ENCODE results near the gene DLK1. TPM values are rescaled to one million over a fixed set of nuclear protein-coding genes. Genes with fewer than 3 reads are reported as not detected.

The DLK1 gene
- total RNA-seq, 2 experiments from 2014 or later: not detected

DNA sequence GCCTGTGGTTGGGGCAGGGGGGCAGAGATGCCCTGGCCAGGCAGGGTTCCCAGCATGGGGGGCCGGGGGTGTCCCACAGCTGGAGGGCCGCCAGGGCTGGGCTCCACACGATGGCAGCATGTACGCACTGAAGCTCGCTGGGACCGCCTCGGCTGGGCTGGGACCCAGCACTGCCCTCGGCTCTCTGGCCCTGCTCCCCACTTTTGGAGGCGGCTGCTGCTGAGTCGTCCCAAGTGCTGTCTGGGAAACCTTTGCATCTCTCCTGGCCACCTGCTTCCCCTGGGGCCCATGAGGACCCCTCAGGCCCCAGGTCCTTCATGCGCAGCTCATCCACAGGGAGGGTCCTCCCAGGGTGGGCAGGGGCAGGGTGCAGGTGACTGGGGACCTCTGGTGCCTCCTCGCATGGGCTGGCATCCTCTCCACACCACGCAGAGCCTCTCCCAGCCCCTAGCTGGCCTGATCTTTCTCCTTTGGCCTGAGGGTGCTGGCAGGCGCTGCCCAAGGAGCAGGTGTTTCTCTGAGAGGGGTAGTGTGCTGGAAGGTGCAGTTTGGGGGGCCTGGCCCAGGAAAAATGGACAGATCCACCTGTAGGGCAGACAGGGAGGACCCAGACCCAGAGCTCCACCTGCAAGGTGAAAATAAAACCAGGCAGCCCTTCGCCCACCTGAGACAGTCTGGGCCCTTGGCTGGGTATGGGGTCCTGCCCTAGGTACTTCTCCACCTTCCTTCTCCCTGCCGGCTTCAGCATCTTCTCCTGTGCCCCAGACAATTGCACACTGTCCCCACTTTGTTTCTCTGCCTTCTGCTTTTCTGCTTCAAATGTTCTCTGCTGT lies 46.9 kb downstream of the DLK1 start:
- POLR2A ChIA-PET: no interaction called here
- H3K36me3 Mint-ChIP-seq: no peaks in the 10 kb centered on the region
- CTCF ChIA-PET: no interaction called here
- no peak overlapping the region for H3K27ac Mint-ChIP-seq
- peaks cover 8% of the 10 kb centered on the region for H3K27me3 Mint-ChIP-seq
- H3K9me3 Mint-ChIP-seq: no peaks in the 10 kb centered on the region
- no peak for DNase-seq
- H3K4me1 Mint-ChIP-seq (ENCODE audit: low read depth): no peaks in the 10 kb centered on the region
- intact Hi-C loops (cut with micrococcal nuclease): no loop called here
- no peak overlapping the region for H3K4me3 Mint-ChIP-seq

DNA sequence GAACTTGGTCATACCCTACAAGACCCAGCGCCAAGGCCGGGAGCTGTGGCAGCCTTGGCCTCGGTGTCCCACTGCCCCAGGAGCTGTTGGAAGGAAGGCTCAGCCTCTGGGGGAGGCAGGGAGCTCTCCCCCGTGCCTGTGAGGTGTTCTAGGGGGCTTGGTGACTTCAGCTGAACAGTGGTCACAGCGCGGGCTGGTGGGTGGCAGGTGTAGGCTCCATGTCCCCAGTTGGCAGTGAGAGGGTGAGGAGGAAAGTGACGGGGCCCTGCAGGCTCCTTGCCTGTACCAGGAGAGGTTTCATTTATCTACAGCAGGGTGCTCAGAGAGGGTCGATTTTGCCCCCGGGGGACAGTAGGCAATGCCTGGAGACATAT lies 47.5 kb downstream of the DLK1 start:
- Mint-ChIP-seq H3K9me3 (no peaks in the 10 kb centered on the region), H3K36me3 (no peaks in the 10 kb centered on the region), H3K27me3 (peaks cover 8% of the 10 kb centered on the region), H3K4me3 (no peak overlapping the region), H3K4me1 (ENCODE audit: low read depth) (no peaks in the 10 kb centered on the region), H3K27ac (no peak overlapping the region)
- DNase-seq: no peak
- intact Hi-C loops (cut with micrococcal nuclease): no loop called here
- POLR2A ChIA-PET: no interaction called here
- CTCF ChIA-PET: no interaction called here

DNA sequence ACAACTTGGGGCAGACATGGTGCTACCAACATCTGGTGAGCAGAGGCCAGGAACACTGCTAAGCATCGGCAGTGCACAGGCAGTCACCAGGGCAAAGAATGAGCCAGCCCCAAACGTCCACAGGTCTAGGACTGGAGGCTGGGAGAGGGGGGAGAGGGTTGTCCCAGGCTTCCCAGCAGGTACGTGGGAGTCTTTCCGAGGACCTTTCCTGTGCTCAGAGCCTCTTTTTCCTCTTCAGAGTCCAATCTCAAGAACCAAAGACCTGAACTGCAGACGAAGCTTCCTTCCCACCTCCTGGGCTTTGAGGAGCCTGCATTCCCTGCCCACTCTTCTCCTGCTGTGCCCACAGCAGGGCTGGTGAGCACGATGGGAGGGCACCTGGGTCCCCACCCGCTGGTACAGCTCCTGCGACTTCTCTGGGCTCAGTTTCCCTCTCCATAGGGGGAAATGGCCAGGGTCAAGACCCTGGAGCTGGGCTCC lies 48.7 kb downstream of the DLK1 start:
- ChIA-PET CTCF (no interaction called here), POLR2A (no interaction called here)
- H3K4me1 Mint-ChIP-seq (ENCODE audit: low read depth): no peaks in the 10 kb centered on the region
- no peaks in the 10 kb centered on the region for H3K36me3 Mint-ChIP-seq
- intact Hi-C loops (cut with micrococcal nuclease): no loop called here
- H3K27ac Mint-ChIP-seq: no peak overlapping the region
- peaks cover 8% of the 10 kb centered on the region for H3K27me3 Mint-ChIP-seq
- no peak overlapping the region for H3K4me3 Mint-ChIP-seq
- H3K9me3 Mint-ChIP-seq: no peaks in the 10 kb centered on the region
- no peak for DNase-seq

DNA sequence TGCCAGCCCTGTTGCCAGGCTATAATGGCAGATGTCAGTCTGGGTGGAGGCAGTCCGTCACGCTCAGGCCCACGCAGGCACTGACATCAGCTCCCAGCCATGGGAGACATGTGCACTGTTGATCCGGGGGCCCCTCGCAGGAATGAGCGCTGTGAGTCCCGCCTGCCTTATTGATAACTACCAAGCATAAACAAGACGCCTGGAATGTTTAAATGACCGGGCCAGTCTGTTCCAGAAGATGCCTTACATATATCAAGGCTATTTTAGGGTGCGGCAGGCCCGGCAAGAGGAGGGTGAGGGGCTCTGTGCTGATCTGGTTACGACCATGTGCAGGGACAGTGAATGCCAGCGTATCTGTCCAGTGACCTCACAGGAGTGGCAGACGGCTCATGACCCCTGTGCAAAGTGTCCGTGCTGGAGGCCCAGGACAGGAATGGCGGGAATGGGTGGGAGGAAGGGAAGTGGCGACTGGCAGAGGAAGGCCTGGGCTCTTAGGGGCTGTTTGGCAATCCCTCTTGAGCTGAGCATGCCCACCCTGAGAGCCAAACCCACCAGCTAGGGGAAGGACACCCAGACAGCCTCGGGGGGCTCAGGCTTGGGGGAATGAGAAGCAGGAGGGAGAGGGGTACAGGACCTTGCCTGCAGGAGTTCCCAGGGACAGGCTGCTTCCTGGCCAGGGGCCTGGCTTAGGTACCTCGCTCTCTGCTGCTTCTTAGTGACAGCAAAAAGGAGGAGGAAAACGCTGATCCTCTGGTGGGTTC lies 49.3 kb downstream of the DLK1 start:
- intact Hi-C loops (cut with micrococcal nuclease): no loop called here
- POLR2A ChIA-PET: no interaction called here
- DNase-seq: no peak
- H3K27me3 Mint-ChIP-seq: peaks cover 3% of the 10 kb centered on the region
- no peaks in the 10 kb centered on the region for H3K9me3 Mint-ChIP-seq
- H3K27ac Mint-ChIP-seq: no peak overlapping the region
- H3K4me1 Mint-ChIP-seq (ENCODE audit: low read depth): no peaks in the 10 kb centered on the region
- H3K4me3 Mint-ChIP-seq: no peak overlapping the region
- CTCF ChIA-PET: no interaction called here
- H3K36me3 Mint-ChIP-seq: no peaks in the 10 kb centered on the region

DNA sequence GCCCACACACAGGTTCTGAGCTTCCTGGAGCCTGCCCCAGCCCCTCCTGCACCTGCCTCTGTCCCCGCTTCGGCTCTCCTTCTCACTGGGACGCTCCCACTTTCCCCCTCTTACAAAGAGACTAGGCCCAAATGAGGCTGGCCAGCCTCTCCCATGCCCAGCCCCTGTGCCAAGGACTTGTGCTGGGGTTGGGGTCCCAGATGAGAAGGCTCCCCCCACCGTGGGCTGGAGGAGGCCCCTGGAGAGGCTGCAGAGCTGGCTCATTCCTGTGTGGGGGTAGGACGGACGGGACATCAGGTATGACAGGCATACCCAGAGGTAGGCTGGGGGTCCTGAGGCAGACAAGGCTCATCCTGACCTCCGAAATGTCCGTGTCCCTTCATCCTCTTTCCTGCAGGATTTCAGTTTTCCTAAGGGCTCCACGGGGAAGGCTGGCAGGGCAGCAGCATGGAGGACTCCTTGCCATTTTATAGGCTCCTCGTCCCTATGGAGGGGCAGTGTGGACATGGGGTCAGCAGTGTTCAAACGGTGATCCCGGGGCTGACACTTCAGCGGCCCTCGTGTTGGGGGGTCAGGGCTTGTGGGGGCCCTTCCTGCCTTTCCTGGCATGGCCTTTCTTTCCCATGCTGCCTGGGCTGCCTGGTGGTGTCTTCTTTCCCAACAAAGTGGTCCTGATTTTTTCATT lies 50.1 kb downstream of the DLK1 start:
- no peaks in the 10 kb centered on the region for H3K36me3 Mint-ChIP-seq
- no peak for DNase-seq
- POLR2A ChIA-PET: no interaction called here
- no peak overlapping the region for H3K4me3 Mint-ChIP-seq
- intact Hi-C loops (cut with micrococcal nuclease): no loop called here
- H3K9me3 Mint-ChIP-seq: no peaks in the 10 kb centered on the region
- no peaks in the 10 kb centered on the region for H3K4me1 Mint-ChIP-seq (ENCODE audit: low read depth)
- H3K27me3 Mint-ChIP-seq: peaks cover 3% of the 10 kb centered on the region
- no peak overlapping the region for H3K27ac Mint-ChIP-seq
- CTCF ChIA-PET: no interaction called here

DNA sequence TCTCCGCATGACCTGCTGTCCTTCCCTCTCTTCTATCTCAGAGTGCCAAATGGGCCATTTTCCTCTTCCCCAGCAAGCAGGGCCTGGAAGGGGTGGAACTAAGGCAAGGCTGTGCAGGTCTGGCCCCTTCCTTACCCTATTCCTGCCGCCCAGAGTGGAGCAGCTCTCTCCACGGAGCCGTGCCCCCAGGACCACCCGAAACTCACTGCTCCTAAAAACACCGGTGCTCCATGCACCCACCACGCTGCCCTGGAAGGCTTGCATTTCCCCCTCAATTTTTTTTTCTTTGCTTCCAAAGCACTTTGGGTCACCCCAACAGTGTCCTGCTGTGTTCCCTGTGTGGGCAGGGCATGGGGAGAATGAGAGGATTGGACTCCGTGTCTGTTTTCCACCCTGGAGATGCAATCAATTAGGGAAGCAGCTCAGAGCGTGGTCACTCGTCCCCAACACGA lies 50.7 kb downstream of the DLK1 start:
- ChIA-PET POLR2A (no interaction called here), CTCF (no interaction called here)
- peaks cover 3% of the 10 kb centered on the region for H3K27me3 Mint-ChIP-seq
- intact Hi-C loops (cut with micrococcal nuclease): no loop called here
- DNase-seq: no peak
- no peak overlapping the region for H3K4me3 Mint-ChIP-seq
- H3K4me1 Mint-ChIP-seq (ENCODE audit: low read depth): no peaks in the 10 kb centered on the region
- no peak overlapping the region for H3K27ac Mint-ChIP-seq
- no peaks in the 10 kb centered on the region for H3K36me3 Mint-ChIP-seq
- no peaks in the 10 kb centered on the region for H3K9me3 Mint-ChIP-seq

DNA sequence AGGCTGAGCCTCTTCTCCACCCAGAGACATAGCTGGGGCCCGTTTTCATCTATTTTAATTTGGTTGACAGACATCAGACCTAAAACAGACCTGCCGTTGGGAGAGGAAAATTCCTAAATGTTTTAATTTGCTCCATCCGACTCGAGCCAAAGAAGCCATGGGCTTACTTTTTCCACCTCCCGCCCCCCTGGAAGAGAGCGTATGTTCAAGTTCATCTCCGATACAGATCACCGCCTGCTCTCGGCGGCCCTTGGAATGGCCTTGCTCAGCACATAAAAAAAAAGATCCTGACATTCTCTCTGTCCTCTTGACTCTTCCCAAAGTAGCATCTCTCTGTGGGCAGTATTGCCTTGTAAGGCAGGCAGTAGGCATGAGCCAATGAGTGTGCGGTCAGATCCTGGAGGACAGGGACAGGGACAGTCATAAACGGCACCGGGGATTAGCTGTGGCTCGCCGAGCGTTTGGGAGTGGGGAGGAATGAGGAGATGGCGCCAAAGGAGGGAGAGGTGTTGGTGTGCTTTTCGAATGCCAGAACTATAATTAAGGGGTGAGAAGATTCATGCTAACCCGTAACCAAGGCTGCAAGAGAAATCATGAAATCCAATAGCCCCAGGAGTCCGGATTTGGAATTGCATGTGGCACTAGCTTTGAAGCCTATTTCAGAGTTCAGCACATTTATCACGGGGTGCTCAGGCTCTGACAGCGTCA lies 51.3 kb downstream of the DLK1 start:
- Mint-ChIP-seq H3K4me3 (no peak overlapping the region), H3K36me3 (no peaks in the 10 kb centered on the region), H3K27ac (no peak overlapping the region), H3K4me1 (ENCODE audit: low read depth) (no peaks in the 10 kb centered on the region), H3K9me3 (no peaks in the 10 kb centered on the region), H3K27me3 (peaks cover 3% of the 10 kb centered on the region)
- DNase-seq: no peak
- POLR2A ChIA-PET: no interaction called here
- intact Hi-C loops (cut with micrococcal nuclease): no loop called here
- CTCF ChIA-PET: no interaction called here

DNA sequence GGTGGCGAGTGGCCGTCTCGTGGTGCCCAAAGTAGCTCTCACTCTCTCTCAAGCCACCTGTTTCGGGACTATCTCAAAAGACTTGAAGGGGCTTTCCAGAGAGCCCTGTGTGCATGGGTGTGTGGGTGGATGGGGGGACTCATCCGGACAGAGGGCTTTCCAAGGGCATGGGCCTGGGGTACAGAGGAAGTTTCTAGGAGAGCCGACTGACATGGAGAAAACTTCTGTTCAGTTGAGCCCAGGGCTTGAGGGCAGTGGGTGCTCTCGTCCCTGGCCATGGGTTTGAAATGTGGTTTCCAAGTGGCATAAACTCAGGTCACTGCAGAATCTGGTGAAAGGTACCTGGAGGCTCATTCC lies 51.8 kb downstream of the DLK1 start:
- Mint-ChIP-seq H3K9me3 (no peaks in the 10 kb centered on the region), H3K27ac (no peak overlapping the region), H3K4me1 (ENCODE audit: low read depth) (no peaks in the 10 kb centered on the region), H3K4me3 (no peak overlapping the region), H3K27me3 (peaks cover 3% of the 10 kb centered on the region), H3K36me3 (no peaks in the 10 kb centered on the region)
- no peak for DNase-seq
- ChIA-PET POLR2A (no interaction called here), CTCF (no interaction called here)
- intact Hi-C loops (cut with micrococcal nuclease): no loop called here

DNA sequence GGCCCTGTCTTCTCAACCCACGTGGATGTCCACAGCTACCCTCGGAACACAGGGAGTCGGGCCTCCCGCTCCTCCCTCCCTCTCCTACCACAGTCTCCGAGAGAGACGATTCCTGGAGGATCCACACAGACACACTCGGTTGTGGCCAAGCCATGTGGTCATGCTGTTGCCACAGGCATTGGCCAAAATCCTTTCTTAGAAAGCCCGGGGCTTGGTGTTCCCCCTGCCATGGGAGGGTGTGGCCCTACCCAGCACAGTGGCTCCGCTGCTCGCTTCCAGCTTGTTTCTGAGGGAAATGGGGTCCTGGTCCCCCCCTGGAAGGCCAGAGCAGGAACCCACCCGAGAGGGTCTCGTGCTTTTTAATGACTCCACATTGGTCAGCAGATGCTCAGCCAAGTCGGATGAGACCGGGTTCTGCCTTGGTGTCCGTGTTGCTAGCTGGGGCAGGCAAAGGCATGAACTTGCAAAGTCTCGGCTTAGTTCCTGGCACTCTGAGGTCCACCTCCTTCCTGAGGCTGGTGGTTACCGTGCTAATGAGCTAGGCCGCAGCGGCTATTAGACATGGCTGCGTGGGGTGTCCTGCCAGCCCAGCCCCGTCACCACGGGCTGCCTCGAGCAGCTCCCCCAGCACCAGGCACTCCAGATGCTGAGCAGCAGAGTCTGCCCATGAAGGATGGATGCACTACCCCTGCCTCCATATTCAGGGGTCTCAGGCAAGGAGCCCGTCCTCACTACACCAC lies 52.4 kb downstream of the DLK1 start:
- POLR2A ChIA-PET: no interaction called here
- no peak overlapping the region for H3K27ac Mint-ChIP-seq
- intact Hi-C loops (cut with micrococcal nuclease): no loop called here
- peak; percentile 0 for DNase-seq
- H3K9me3 Mint-ChIP-seq: no peaks in the 10 kb centered on the region
- no peaks in the 10 kb centered on the region for H3K36me3 Mint-ChIP-seq
- H3K4me1 Mint-ChIP-seq (ENCODE audit: low read depth): no peaks in the 10 kb centered on the region
- CTCF ChIA-PET: no interaction called here
- peaks cover 3% of the 10 kb centered on the region for H3K27me3 Mint-ChIP-seq
- H3K4me3 Mint-ChIP-seq: no peak overlapping the region

DNA sequence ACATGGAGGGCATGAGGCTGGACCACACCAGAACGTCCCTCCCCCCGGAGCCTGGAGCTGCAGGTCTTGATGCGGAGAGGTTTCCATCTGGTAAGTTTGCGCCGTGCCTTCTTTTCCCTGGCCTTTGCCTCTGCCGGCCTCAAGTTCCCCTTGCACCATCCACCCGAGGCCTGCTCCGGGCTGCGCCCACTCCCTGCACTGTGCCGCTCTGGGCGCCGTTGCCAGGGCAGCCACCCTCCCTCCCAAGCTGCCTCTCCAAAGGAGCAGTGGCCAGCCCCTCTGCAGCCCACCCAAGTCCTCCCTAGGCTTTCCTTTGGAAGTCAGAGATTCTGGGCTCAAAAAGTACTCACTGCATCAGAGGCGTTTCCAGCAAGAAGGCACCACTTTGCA lies 53.0 kb downstream of the DLK1 start:
- Mint-ChIP-seq H3K4me3 (no peak overlapping the region), H3K36me3 (no peaks in the 10 kb centered on the region), H3K27me3 (peaks cover 3% of the 10 kb centered on the region), H3K4me1 (ENCODE audit: low read depth) (no peaks in the 10 kb centered on the region), H3K27ac (no peak overlapping the region), H3K9me3 (no peaks in the 10 kb centered on the region)
- peak; percentile 5 for DNase-seq
- CTCF ChIA-PET: no interaction called here
- intact Hi-C loops (cut with micrococcal nuclease): no loop called here
- POLR2A ChIA-PET: no interaction called here

DNA sequence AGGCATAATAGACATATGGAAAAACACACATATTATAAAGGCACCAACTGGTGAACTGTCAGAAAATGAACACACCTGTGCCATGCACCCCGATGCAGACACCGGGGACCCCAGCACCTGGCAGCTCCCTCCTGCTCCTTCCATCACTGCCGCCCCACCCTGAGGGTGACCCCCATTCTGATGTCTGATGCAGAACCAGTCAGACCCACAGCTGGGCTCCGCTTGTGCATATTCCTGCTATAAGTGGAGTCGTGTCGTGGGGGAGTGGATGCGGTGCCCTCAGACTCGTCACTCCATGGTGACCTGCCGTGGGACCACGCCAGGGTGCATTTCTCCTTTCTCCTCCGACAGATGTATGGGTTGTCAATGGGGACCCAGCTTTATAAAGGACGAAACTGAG lies 53.6 kb downstream of the DLK1 start:
- H3K36me3 Mint-ChIP-seq: no peaks in the 10 kb centered on the region
- H3K27me3 Mint-ChIP-seq: peaks cover 3% of the 10 kb centered on the region
- DNase-seq: peak; percentile 4
- H3K4me1 Mint-ChIP-seq (ENCODE audit: low read depth): no peaks in the 10 kb centered on the region
- H3K9me3 Mint-ChIP-seq: no peaks in the 10 kb centered on the region
- ChIA-PET POLR2A (no interaction called here), CTCF (no interaction called here)
- intact Hi-C loops (cut with micrococcal nuclease): no loop called here
- no peak overlapping the region for H3K27ac Mint-ChIP-seq
- H3K4me3 Mint-ChIP-seq: no peak overlapping the region
